HG03066 (cell line): ENCODE results near the gene HGS.

Experiments used
- ATAC-seq: cut with Tn5 transposase; IDR thresholded peaks from one replicate; pipeline ENCODE4 v1.9.1; 2021; ENCODE audit warnings: low read depth; ENCODE audit not compliant: unreplicated experiment

The HGS gene

GRCh38 chr17:81683584-81684441 lies at the start of gene HGS, which contains the start of gene ARL16:
Gene HGS, plus strand, starts transcription at chr17:81684011. Its CDS starts 56 bp downstream, at chr17:81684067.
Gene ARL16, minus strand, starts transcription at chr17:81683797. Its CDS starts 44 bp downstream, at chr17:81683753.
- ATAC-seq = peak; percentile 98

- no peak for ATAC-seq
Observed at GRCh38 chr17:81635431-81635830, 48.4 kb upstream of the HGS start.

- no peak for ATAC-seq
Observed at GRCh38 chr17:81635973-81636504, 47.8 kb upstream of the HGS start.

- ATAC-seq = no peak
Observed at GRCh38 chr17:81636505-81637288, 47.1 kb upstream of the HGS start, which contains the start of the genes NPLOC4 and TSPAN10. Gene NPLOC4, minus strand, starts transcription at chr17:81637112. Its CDS starts 182 bp downstream, at chr17:81636930. Gene TSPAN10, plus strand, starts transcription at chr17:81637196. Its CDS starts 5,217 bp downstream, at chr17:81642413.

GRCh38 chr17:81638683-81639082 lies 45.1 kb upstream of the HGS start:
- no peak for ATAC-seq

GRCh38 chr17:81640011-81640410 lies 43.8 kb upstream of the HGS start:
- no peak for ATAC-seq

- no peak for ATAC-seq
Observed at GRCh38 chr17:81641825-81642489, 41.9 kb upstream of the HGS start.

- ATAC-seq = no peak
Observed at GRCh38 chr17:81644496-81644895, 39.3 kb upstream of the HGS start.

GRCh38 chr17:81644976-81645952 lies 38.5 kb upstream of the HGS start:
- no peak for ATAC-seq

- no peak for ATAC-seq
Observed at GRCh38 chr17:81646869-81647600, 36.8 kb upstream of the HGS start.

- no peak for ATAC-seq
Observed at GRCh38 chr17:81647640-81648012, 36.2 kb upstream of the HGS start.

- no peak for ATAC-seq
Observed at GRCh38 chr17:81648013-81648706, 35.7 kb upstream of the HGS start.

GRCh38 chr17:81648707-81649085 lies 35.1 kb upstream of the HGS start:
- no peak for ATAC-seq

- ATAC-seq = no peak
Observed at GRCh38 chr17:81650951-81651350, 32.9 kb upstream of the HGS start.

GRCh38 chr17:81651692-81652091 lies 32.1 kb upstream of the HGS start:
- ATAC-seq = no peak

- no peak for ATAC-seq
Observed at GRCh38 chr17:81652906-81653771, 30.7 kb upstream of the HGS start.

- no peak for ATAC-seq
Observed at GRCh38 chr17:81655378-81656117, 28.3 kb upstream of the HGS start.
